C4-2B (cell line): Measurements from ENCODE around the gene BIN1.

Experiments used
- H3K27ac ChIP-seq: fragments of 450-650 bp; 2 replicates; pipeline ENCODE4 v1.5.1; 2017
- ZFX ChIP-seq: fragments of 450-650 bp; IDR thresholded peaks from 2 replicates; pipeline ENCODE4 v1.6.1; 2017
- TF ChIP-seq, protein P1 (sequence below): fragments of 450-650 bp; conservative IDR thresholded peaks from 2 replicates; pipeline ENCODE4 v1.5.1; 2017; ENCODE audit warnings: mild to moderate bottlenecking

The BIN1 gene

GRCh38 chr2:127059559-127059958 is 47.4 kb downstream of the BIN1 start:
- H3K27ac ChIP-seq: no peak overlapping the region
- no peak for TF ChIP-seq ZFX
- TF ChIP-seq, protein P1, sequence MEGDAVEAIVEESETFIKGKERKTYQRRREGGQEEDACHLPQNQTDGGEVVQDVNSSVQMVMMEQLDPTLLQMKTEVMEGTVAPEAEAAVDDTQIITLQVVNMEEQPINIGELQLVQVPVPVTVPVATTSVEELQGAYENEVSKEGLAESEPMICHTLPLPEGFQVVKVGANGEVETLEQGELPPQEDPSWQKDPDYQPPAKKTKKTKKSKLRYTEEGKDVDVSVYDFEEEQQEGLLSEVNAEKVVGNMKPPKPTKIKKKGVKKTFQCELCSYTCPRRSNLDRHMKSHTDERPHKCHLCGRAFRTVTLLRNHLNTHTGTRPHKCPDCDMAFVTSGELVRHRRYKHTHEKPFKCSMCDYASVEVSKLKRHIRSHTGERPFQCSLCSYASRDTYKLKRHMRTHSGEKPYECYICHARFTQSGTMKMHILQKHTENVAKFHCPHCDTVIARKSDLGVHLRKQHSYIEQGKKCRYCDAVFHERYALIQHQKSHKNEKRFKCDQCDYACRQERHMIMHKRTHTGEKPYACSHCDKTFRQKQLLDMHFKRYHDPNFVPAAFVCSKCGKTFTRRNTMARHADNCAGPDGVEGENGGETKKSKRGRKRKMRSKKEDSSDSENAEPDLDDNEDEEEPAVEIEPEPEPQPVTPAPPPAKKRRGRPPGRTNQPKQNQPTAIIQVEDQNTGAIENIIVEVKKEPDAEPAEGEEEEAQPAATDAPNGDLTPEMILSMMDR: no peak

GRCh38 chr2:127058954-127059252 is 48.1 kb downstream of the BIN1 start:
- H3K27ac ChIP-seq: no peak overlapping the region
- TF ChIP-seq ZFX: no peak
- TF ChIP-seq, protein P1: no peak

GRCh38 chr2:127058246-127058953 is 48.6 kb downstream of the BIN1 start:
- no peak for TF ChIP-seq ZFX
- TF ChIP-seq, protein P1: no peak
- no peak overlapping the region for H3K27ac ChIP-seq

GRCh38 chr2:127057371-127058245 is 49.3 kb downstream of the BIN1 start:
- TF ChIP-seq, protein P1: no peak
- no peak for TF ChIP-seq ZFX

GRCh38 chr2:127056631-127057370 is 50.2 kb downstream of the BIN1 start:
- TF ChIP-seq ZFX: no peak
- TF ChIP-seq, protein P1: no peak
- H3K27ac ChIP-seq: no peak overlapping the region

More at GRCh38 chr2:127057371-127058245, 49.3 kb downstream of the BIN1 start:
- H3K27ac ChIP-seq: no peak overlapping the region

GRCh38 chr2:127056086-127056485 is 50.9 kb downstream of the BIN1 start:
- no peak overlapping the region for H3K27ac ChIP-seq
- TF ChIP-seq, protein P1: no peak
- TF ChIP-seq ZFX: no peak

- no peak overlapping the region for H3K27ac ChIP-seq
- TF ChIP-seq, protein P1: no peak
- no peak for TF ChIP-seq ZFX
These were observed 51.2 kb downstream of the BIN1 start for GRCh38 chr2:127055786-127056076.
